GM19452 (cell line): ENCODE results near the gene RPL22.

Source experiments
- ATAC-seq: cut with Tn5 transposase; IDR thresholded peaks from one replicate; pipeline ENCODE4 v1.9.1; 2021; ENCODE audit not compliant: unreplicated experiment

RPL22 gene

GRCh38 chr1:6199298-6200187 lies at the start of gene RPL22:
Gene RPL22 (minus strand): TSS chr1:6199595. CDS start chr1:6199573, 22 bp downstream.
- peak; percentile 96 for ATAC-seq

GRCh38 chr1:6248161-6248776 lies 48.9 kb upstream of the RPL22 start:
- ATAC-seq: no peak

- no peak for ATAC-seq
Observed at GRCh38 chr1:6247651-6248050, 48.3 kb upstream of the RPL22 start.

- no peak for ATAC-seq
Observed at GRCh38 chr1:6246497-6247467, 47.4 kb upstream of the RPL22 start.

- no peak for ATAC-seq
Observed at GRCh38 chr1:6245869-6246496, 46.6 kb upstream of the RPL22 start.

GRCh38 chr1:6245086-6245868 lies 45.9 kb upstream of the RPL22 start:
- ATAC-seq: peak; percentile 59

- no peak for ATAC-seq
Observed at GRCh38 chr1:6244401-6245049, 45.1 kb upstream of the RPL22 start.

GRCh38 chr1:6243993-6244392 lies 44.6 kb upstream of the RPL22 start, which contains the start of gene HES3:
Gene HES3 (plus strand): TSS chr1:6244179. CDS start chr1:6244366, 187 bp downstream.
- no peak for ATAC-seq

- ATAC-seq: no peak
Observed at GRCh38 chr1:6243053-6243834, 43.8 kb upstream of the RPL22 start.

GRCh38 chr1:6241887-6242740 lies 42.7 kb upstream of the RPL22 start:
- ATAC-seq: no peak

GRCh38 chr1:6241107-6241886 lies 41.9 kb upstream of the RPL22 start:
- no peak for ATAC-seq

- ATAC-seq: no peak
Observed at GRCh38 chr1:6239950-6240768, 40.8 kb upstream of the RPL22 start.

GRCh38 chr1:6239213-6239752 lies 39.9 kb upstream of the RPL22 start:
- ATAC-seq: no peak

GRCh38 chr1:6237093-6237492 lies 37.7 kb upstream of the RPL22 start:
- no peak for ATAC-seq

GRCh38 chr1:6235296-6235677 lies 35.9 kb upstream of the RPL22 start:
- ATAC-seq: no peak
